GM18868 (cell line): ENCODE data around the gene WDR45.
A peak's percentile ranks its signal among the peaks of the same experiment; 100 is the strongest.
"Not testable (repeated sequence)": the region's sequence is repeated elsewhere in the genome, so short reads cannot be mapped to it uniquely, and the experiment has no call there.

ENCODE experiments used
- ATAC-seq: cut with Tn5 transposase; IDR thresholded peaks from one replicate; pipeline ENCODE4 v1.9.1; 2021; ENCODE audit warnings: mild to moderate bottlenecking, moderate library complexity; ENCODE audit not compliant: unreplicated experiment

WDR45 gene

GRCh38 chrX:49079489-49080428 is at the start of gene WDR45:
WDR45 (minus strand) TSS chrX:49079887; CDS start chrX:49078095, 1,792 bp downstream.
- ATAC-seq: peak; percentile 91

DNA sequence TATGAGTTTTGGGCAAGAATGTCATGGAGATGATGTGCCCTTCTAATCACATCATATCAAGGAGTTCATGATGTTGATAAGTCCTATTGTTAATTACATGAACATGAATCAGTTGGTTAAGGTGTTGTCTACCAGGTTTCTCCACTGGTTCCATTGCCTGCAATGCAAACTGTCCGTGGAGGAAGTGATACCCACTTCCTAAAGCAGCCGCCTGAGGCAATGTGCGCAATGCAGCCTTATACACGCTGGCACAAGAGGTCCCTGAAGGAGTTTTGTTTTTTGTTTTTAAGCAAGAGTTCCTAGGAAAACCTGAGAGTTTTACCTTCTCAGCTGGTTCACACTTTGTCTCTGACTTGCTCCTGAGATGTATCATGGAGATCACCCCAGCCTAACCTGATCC is 49.7 kb upstream of the WDR45 start:
- ATAC-seq: no peak

DNA sequence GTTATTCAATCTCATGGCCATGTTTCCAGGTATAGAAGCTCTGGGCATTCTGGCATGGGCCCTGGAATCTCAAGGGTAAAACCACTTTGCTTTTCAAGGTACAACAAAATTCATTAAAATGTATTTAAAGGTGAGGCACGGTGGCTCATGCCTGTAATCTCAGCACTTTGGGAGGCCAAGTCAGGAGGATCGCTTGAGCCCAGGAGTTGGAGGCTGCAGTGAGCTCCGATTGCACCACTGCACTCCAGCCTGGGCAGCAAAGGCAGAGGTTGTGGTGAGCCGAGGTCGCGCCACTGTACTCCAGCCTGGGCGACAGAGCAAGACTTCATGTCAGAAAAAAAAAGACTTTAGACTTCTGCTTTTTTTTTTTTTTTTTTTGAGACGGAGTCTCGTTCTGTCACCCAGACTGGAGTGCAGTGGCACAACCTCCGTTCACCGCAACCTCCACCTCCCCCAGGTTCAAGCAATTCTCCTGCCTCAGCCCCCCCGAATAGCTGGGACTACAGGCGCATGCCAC is 48.1 kb upstream of the WDR45 start:
- not testable (repeated sequence) for ATAC-seq

GRCh38 chrX:49122499-49122898 is 42.8 kb upstream of the WDR45 start:
- ATAC-seq: no peak

DNA sequence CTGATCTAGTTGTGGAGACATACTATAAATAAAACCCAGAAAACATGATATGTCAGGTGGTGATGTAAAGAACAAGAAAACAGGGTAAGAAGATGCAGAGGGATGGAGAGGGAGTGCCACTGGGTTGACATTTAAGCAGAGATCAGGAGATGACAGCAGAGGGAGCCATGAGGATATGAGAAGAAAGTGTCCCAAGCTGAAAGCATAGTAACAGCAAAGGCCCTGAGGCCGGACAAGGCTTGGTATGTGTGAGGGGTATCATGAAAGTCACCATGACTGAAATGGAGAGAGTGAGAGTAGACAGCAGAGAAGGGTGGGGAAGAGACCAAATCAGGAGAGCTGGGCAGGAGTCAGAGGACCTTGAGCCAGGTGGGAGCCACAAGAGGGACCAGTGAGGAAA is 40.4 kb upstream of the WDR45 start:
- ATAC-seq: no peak

GRCh38 chrX:49117581-49117980 is 37.9 kb upstream of the WDR45 start:
- no peak for ATAC-seq

DNA sequence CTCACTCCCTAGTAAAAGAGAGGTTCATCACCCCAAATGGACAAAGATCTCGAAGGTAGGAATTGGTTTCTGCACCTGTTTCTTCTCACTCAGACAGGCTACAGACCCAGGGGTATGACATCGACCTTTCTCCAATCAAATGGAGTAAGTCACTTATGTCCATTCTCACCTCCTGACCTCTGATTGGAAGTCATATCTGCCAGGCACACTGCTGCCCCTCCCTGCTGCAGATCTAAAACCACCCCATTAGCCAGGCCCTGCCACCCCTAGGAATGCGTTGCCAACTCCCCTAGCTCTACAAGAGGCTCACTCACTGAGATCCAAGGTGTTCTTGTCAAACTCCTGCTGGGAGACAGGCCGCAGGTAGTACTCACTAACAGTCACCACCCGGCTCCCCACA is 37.0 kb upstream of the WDR45 start:
- ATAC-seq: no peak

DNA sequence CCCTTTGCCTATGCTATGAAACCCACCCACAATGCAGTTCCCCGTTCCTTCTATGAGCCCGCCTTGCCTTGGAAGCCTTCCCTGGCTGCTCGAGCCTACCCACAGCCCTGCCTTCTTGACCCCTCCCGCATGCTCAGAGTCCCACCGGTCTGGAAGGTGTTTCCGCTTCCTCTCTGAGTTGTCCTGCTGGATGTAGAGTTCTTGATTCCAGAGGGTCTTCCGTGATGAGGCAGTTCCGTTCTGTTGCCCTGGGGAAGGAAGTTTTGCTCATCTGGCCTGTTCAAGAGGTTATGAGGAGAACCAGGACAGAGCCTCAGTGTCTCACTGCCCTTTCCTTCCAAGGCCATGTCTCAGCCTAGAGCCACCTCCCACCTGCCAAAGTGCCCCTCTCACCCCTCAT is 36.4 kb upstream of the WDR45 start:
- no peak for ATAC-seq

- no peak for ATAC-seq
These were observed 32.1 kb upstream of the WDR45 start for GRCh38 chrX:49111791-49112190.

DNA sequence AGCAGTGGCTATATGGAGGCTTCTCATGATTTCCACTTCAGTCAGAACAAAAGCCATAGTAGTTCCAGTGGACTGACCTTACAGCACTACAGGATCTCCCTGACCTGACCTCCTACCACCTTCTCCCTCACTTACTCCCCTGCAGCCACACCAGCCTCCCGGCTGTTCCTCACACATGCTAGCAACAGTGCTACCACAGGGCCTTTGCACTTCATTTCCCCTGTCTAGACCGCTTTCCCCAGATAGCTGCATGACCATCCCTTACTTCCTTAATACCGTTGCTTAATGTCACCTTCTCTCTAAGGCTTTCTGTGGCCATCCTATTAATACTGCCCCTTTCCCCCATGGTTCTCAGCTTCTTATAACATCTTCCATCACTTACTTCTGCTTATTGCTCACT is 30.7 kb upstream of the WDR45 start:
- ATAC-seq: no peak

GRCh38 chrX:49108641-49109040 is 29.0 kb upstream of the WDR45 start:
- no peak for ATAC-seq

GRCh38 chrX:49106930-49107329 is 27.2 kb upstream of the WDR45 start:
- ATAC-seq: no peak

GRCh38 chrX:49106296-49106695 is 26.6 kb upstream of the WDR45 start:
- no peak for ATAC-seq

DNA sequence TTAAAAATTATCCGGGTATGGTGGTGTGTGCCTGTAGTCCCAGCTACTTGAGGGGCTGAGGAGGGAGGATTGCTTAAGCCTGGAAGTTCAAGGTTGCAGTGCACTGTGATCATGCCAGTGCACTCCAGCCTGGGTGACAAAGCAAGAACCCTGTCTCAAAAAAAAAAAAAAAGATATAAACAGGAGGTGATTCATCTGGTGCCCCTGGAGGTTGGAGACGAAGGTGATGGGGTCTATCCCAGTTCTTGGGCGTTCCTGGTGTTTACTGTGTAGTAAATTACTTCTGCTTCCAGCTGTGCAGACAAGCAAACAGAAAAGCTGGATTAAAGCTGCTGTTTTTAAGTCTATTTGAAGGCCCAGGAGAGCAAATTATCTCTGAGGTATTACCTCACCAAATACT is 23.9 kb upstream of the WDR45 start:
- ATAC-seq: no peak

DNA sequence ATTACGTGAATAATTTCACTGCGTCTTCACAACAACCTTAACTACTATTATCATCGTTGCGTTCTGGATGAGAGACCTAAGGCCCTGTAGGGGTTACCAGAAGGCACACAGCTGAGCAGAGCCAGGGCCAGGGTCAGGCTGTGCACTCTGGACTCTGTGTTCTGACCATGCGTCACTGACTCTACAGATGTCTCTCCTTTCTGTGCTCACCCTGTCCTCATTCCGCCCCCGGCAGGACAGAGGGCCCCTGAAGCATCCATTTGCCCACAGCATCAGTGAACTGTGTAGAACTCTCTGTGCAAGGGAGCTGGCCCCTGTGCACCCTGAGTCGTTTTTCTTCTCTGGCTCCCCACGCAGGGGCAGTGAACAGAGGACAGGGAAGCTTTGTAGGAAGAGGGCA is 22.5 kb upstream of the WDR45 start:
- ATAC-seq: no peak

DNA sequence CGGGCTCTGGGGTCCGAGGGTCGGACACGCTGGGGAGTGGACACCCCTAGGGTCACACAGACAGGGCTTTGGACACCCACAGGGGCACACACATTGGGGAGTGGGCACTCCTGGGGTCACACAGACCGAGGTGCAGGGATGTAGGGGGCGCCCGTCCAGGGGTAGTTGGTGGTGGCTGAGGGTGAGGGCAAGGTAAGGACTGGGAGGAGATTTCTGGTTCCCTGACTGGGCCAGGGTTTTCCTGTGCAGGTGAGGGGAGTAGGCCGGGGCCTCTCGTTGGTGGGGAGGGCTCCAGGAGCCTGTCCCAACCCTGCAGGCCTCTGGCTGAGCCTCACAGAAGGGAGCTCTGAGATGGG is 21.9 kb upstream of the WDR45 start:
- no peak for ATAC-seq

DNA sequence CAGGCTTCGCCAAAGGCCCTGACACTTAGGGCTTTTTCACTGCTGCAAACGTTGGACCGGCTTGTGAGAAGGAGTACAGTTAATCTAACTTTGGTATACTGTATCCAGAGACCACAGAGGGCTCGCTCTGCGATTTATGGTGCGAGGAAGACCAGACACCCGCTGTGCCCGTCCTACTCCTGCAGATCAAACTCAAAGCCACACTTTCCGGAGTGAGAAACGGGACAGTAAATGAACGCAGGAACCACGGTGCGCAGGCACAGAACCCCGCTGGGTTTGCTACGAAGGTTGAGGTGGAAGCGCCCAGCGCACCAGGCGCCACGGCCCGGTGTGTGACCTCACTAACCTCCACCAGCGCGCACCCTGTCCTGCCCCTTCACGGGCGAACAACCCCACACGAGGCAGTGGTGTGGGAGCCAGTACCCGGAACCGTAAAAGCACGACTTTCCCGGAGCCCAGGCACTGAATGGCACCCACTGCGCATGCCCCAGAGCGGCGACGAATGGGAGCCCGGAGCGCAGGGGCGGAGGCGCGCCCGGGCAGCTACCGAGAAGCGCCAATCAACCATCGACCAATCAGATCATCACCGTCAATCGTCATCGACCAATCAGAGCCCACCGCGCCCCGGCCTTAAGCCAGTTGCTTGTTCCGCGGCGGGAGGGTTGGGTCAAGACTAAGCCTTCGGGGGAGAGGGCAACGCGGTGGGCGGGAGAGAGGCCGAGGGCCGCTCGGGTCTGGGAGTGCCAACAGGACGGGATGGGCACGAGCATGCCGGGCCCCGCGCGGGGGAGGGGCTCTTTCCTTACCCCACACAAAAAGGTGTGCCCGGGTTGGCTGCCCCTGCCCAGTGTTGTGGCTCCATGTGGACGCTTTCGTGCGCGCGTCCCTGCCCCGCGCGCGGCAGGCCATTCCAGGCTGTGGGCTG is 21.3 kb upstream of the WDR45 start:
- ATAC-seq: peak; percentile 96

- ATAC-seq: no peak
These were observed 16.7 kb upstream of the WDR45 start for GRCh38 chrX:49096419-49096818.

DNA sequence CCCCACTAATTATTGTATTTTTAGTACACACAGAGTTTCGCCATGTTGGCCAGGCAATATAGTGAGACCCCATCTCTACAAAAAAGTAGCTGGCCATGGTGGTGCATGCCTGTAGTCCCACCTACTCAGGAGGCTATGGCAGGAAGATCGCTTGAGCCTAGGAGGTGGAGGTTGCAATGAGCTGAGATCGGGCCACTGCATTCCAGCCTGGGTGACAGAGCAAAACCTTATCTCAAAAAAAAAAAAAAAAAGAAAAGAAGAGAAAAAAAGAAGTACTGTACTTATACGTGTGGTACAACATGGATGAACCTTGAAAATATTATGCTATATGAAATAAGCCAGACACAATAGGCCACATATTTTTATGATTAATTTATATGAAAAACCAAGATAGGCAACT is 9.9 kb upstream of the WDR45 start:
- ATAC-seq: no peak

- ATAC-seq: no peak
These were observed 2.7 kb upstream of the WDR45 start for GRCh38 chrX:49082271-49082871.

DNA sequence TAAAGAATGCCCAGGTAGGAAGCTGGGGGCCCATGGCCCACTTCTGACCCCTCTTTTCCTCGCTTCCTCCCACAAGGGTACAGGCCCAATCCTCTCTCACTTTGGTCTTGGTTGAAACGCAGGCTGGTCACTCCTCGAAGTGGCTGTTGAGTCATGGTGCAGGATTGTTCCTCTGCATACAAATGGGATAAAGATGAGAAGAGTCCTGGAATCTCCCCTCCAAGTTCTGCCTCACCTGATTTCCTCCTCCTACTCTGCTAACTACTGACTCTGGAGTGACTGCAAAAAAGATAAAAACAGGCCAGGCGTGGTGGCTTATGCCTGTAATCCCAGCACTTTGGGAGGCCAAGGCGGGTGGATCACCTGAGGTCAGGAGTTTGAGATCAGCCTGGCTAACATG is 1.7 kb downstream of the WDR45 start:
- ATAC-seq: no peak
